Neural cell (in vitro differentiated cells): ENCODE measurements around the gene JPH2. TPM values are rescaled to one million over a fixed set of nuclear protein-coding genes. Genes with fewer than 3 reads are reported as not detected.

Source experiments
- H2AFZ ChIP-seq: fragments of 200-600, 300-800 bp; sonication (generic), shearing (Covaris generic); 2 replicates; pipeline ENCODE4 v1.6.0; 2014; ENCODE audit warnings: low read depth, mild to moderate bottlenecking, antibody characterized with exemption, low read length, moderate library complexity
- H3F3A ChIP-seq: fragments of 200-600 bp; shearing (Covaris generic); 2 replicates; pipeline ENCODE4 v1.6.1; 2016; ENCODE audit warnings: mild to moderate bottlenecking, moderate library complexity, mixed read lengths, antibody characterized with exemption, low read length; ENCODE audit not compliant: insufficient read depth, poor library complexity, severe bottlenecking
- H3K27ac ChIP-seq: fragments of 200-600, 300-800 bp; sonication (generic), shearing (Covaris generic); 2 replicates; pipeline ENCODE4 v1.5.1; 2014; ENCODE audit warnings: mild to moderate bottlenecking, low read length, moderate library complexity
- H3K27me3 ChIP-seq: fragments of 300-800, 200-600 bp; sonication (generic), shearing (Covaris generic); 2 replicates; pipeline ENCODE4 v1.6.0; 2014; ENCODE audit warnings: mild to moderate bottlenecking, low read depth, low read length, moderate library complexity; ENCODE audit not compliant: insufficient read depth
- H3K36me3 ChIP-seq: fragments of 300-800, 200-600 bp; sonication (generic), shearing (Covaris generic); 2 replicates; pipeline ENCODE4 v1.5.1; 2014; ENCODE audit warnings: mild to moderate bottlenecking, antibody characterized with exemption, low read length, moderate library complexity; ENCODE audit not compliant: insufficient read depth
- H3K4me2 ChIP-seq: fragments of 300-800, 200-600 bp; sonication (generic), shearing (Covaris generic); 2 replicates; pipeline ENCODE4 v1.6.0; 2014; ENCODE audit warnings: mild to moderate bottlenecking, low read length
- H3K4me3 ChIP-seq: fragments of 300-800, 200-600 bp; sonication (generic), shearing (Covaris generic); 2 replicates; pipeline ENCODE4 v1.5.1; 2014; ENCODE audit warnings: mild to moderate bottlenecking, low read length, moderate library complexity
- H3K79me2 ChIP-seq: fragments of 200-600 bp; shearing (Covaris generic); replicated peaks from 2 replicates; pipeline ENCODE4 v1.6.0; 2014; ENCODE audit warnings: mild to moderate bottlenecking, low read length, moderate library complexity; ENCODE audit not compliant: insufficient read depth
- H3K9ac ChIP-seq: fragments of 300-800, 200-600 bp; sonication (generic), shearing (Covaris generic); 2 replicates; pipeline ENCODE4 v1.6.1; 2016; ENCODE audit warnings: mild to moderate bottlenecking, low read length, mixed read lengths
- H3K9me2 ChIP-seq: fragments of 200-600 bp; shearing (Covaris generic); 2 replicates; pipeline ENCODE4 v1.6.1; 2016; ENCODE audit warnings: mild to moderate bottlenecking, low read length, mixed read lengths; ENCODE audit not compliant: insufficient read depth
- H3K9me3 ChIP-seq: fragments of 200-600, 300-800 bp; sonication (generic), shearing (Covaris generic); 2 replicates; pipeline ENCODE4 v1.6.1; 2016; ENCODE audit warnings: mild to moderate bottlenecking, mixed run types, low read length, moderate library complexity, mixed read lengths
- H4K20me1 ChIP-seq: fragments of 200-600 bp; shearing (Covaris generic); 2 replicates; pipeline ENCODE4 v1.6.1; 2016; ENCODE audit warnings: mild to moderate bottlenecking, mixed run types; ENCODE audit not compliant: insufficient read depth
- CTCF ChIP-seq: fragments of 450-650 bp; IDR thresholded peaks from 2 replicates; pipeline ENCODE4 v1.5.1; 2014; ENCODE audit warnings: antibody characterized with exemption, mild to moderate bottlenecking, moderate library complexity; ENCODE audit not compliant: poor library complexity, severe bottlenecking
- EP300 ChIP-seq: fragments of 450-650 bp; conservative IDR thresholded peaks from 2 replicates; pipeline ENCODE4 v1.6.1; 2014; ENCODE audit warnings: antibody characterized with exemption, mild to moderate bottlenecking, moderate library complexity; ENCODE audit not compliant: poor library complexity, severe bottlenecking
- EZH2 ChIP-seq: fragments of 200-600, 300-800 bp; shearing (Covaris generic), sonication (generic); IDR thresholded peaks from 2 replicates; pipeline ENCODE4 v1.6.1; 2014; ENCODE audit warnings: antibody characterized with exemption, low read length, borderline replicate concordance, mild to moderate bottlenecking; ENCODE audit not compliant: insufficient read depth, poor library complexity, severe bottlenecking
- MXI1 ChIP-seq: fragments of 450-650 bp; conservative IDR thresholded peaks from 2 replicates; pipeline ENCODE4 v1.6.1; 2014; ENCODE audit warnings: antibody characterized with exemption, mild to moderate bottlenecking; ENCODE audit not compliant: poor library complexity, severe bottlenecking
- POLR2AphosphoS5 ChIP-seq: IDR thresholded peaks from 2 replicates; pipeline ENCODE4 v1.6.1; 2012
- RAD21 ChIP-seq: fragments of 450-650 bp; conservative IDR thresholded peaks from 2 replicates; pipeline ENCODE4 v1.6.1; 2014; ENCODE audit warnings: antibody characterized with exemption, mild to moderate bottlenecking, moderate library complexity
- REST ChIP-seq: IDR thresholded peaks from 2 replicates; pipeline ENCODE4 v1.6.1; 2012; ENCODE audit warnings: borderline replicate concordance
- SMC3 ChIP-seq: fragments of 450-650 bp; conservative IDR thresholded peaks from 2 replicates; pipeline ENCODE4 v1.6.1; 2014; ENCODE audit warnings: antibody characterized with exemption, mild to moderate bottlenecking, moderate library complexity; ENCODE audit not compliant: poor library complexity
- TAF1 ChIP-seq: IDR thresholded peaks from 2 replicates; pipeline ENCODE4 v1.6.1; 2012; ENCODE audit warnings: low read depth
- polyA plus RNA-seq: library from polyadenylated mRNA; depleted of rRNA; stranded (reverse); fragments of >200 nt; gene quantifications from 2 replicates; pipeline ENCODE4 v1.2.3, GENCODE V29; 2014

JPH2 gene
- polyA plus RNA-seq, 1 donor from 2014 or later: not detected

- Histone ChIP-seq H2AFZ (no peak overlapping the region), H3K4me2 (no peak overlapping the region)
- TF ChIP-seq CTCF (no peak), EZH2 (no peak), TAF1 (no peak), POLR2AphosphoS5 (no peak), REST (no peak), MXI1 (no peak), RAD21 (no peak), EP300 (no peak), SMC3 (no peak)
These were observed 96.9 kb downstream of the JPH2 start for GRCh38 chr20:44089987-44090674.

GRCh38 chr20:44087857-44088120 lies 99.2 kb downstream of the JPH2 start:
- Histone ChIP-seq H4K20me1 (no peaks in the 10 kb centered on the region), H3K27me3 (no peaks in the 10 kb centered on the region), H2AFZ (no peak overlapping the region), H3K27ac (no peak overlapping the region), H3K4me2 (no peak overlapping the region), H3K9me3 (no peaks in the 10 kb centered on the region), H3K9me2 (no peaks in the 10 kb centered on the region), H3K79me2 (no peaks in the 10 kb centered on the region), H3F3A (no peaks in the 10 kb centered on the region), H3K36me3 (no peaks in the 10 kb centered on the region), H3K4me3 (no peak overlapping the region), H3K9ac (no peak overlapping the region)
- no peak for TF ChIP-seq TAF1
- no peak for TF ChIP-seq RAD21
- TF ChIP-seq SMC3: no peak
- no peak for TF ChIP-seq EP300
- no peak for TF ChIP-seq CTCF
- TF ChIP-seq MXI1: no peak
- TF ChIP-seq EZH2: no peak
- TF ChIP-seq REST: no peak
- TF ChIP-seq POLR2AphosphoS5: no peak

More at GRCh38 chr20:44089987-44090674, 96.9 kb downstream of the JPH2 start:
- H3K9me2 ChIP-seq: no peaks in the 10 kb centered on the region
- H3K79me2 ChIP-seq: no peaks in the 10 kb centered on the region
- H3K9me3 ChIP-seq: no peaks in the 10 kb centered on the region
- H3K4me3 ChIP-seq: no peak overlapping the region
- H3F3A ChIP-seq: no peaks in the 10 kb centered on the region
- H4K20me1 ChIP-seq: no peaks in the 10 kb centered on the region
- H3K27me3 ChIP-seq: no peaks in the 10 kb centered on the region
- no peak overlapping the region for H3K9ac ChIP-seq
- H3K27ac ChIP-seq: no peak overlapping the region
- no peaks in the 10 kb centered on the region for H3K36me3 ChIP-seq
